GM23338 (cell line): ENCODE data around the gene MED20. TPM values are rescaled to one million over a fixed set of nuclear protein-coding genes. Genes with fewer than 3 reads are reported as not detected.

Source experiments
- ATAC-seq: fragments of 200-7000 bp; cut with Tn5 transposase; 3 replicates; pipeline ENCODE4 v1.9.1; 2020
- DNase-seq: peaks from one replicate; pipeline ENCODE4 v3.0.0-alpha.2; 2015; ENCODE audit warnings: low spot score
- H2AFZ ChIP-seq: fragments of 200-600 bp; sonication (generic); 2 replicates; pipeline ENCODE4 v1.8.0; 2016; ENCODE audit warnings: antibody characterized with exemption, mild to moderate bottlenecking, moderate library complexity
- H3F3A ChIP-seq: fragments of 200-600 bp; sonication (generic); replicated peaks from 2 replicates; pipeline ENCODE4 v1.8.0; 2017; ENCODE audit warnings: antibody characterized with exemption, mixed run types, low read depth
- H3K27ac ChIP-seq: fragments of 200-600 bp; sonication (generic); 2 replicates; pipeline ENCODE4 v1.6.1; 2016; ENCODE audit warnings: low read depth
- H3K27me3 ChIP-seq: fragments of 200-600 bp; sonication (generic); 2 replicates; pipeline ENCODE4 v1.8.0; 2016; ENCODE audit warnings: mild to moderate bottlenecking, mixed run types, moderate library complexity; ENCODE audit not compliant: insufficient read depth
- H3K36me3 ChIP-seq: fragments of 200-600 bp; sonication (generic); 2 replicates; pipeline ENCODE4 v1.8.0; 2016; ENCODE audit warnings: mild to moderate bottlenecking; ENCODE audit not compliant: insufficient read depth
- H3K4me1 ChIP-seq: fragments of 200-600 bp; sonication (generic); 2 replicates; pipeline ENCODE4 v1.8.0; 2016; ENCODE audit warnings: mild to moderate bottlenecking, moderate library complexity; ENCODE audit not compliant: insufficient read depth
- H3K4me2 ChIP-seq: fragments of 200-600 bp; sonication (generic); 2 replicates; pipeline ENCODE4 v1.7.1; 2017; ENCODE audit warnings: mixed run types
- H3K4me3 ChIP-seq: fragments of 200-600 bp; sonication (generic); 2 replicates; pipeline ENCODE4 v1.6.1; 2016; ENCODE audit warnings: mixed run types
- H3K79me2 ChIP-seq: fragments of 200-600 bp; sonication (generic); replicated peaks from 2 replicates; pipeline ENCODE4 v1.8.0; 2017; ENCODE audit warnings: mild to moderate bottlenecking; ENCODE audit not compliant: insufficient read depth
- H3K9me2 ChIP-seq: fragments of 200-600 bp; sonication (generic); 2 replicates; pipeline ENCODE4 v1.8.0; 2017; ENCODE audit not compliant: insufficient read depth
- H4K20me1 ChIP-seq: fragments of 200-600 bp; sonication (generic); replicated peaks from 2 replicates; pipeline ENCODE4 v1.8.0; 2017; ENCODE audit warnings: mild to moderate bottlenecking; ENCODE audit not compliant: insufficient read depth
- H3K27ac Mint-ChIP-seq: 2 replicates; pipeline ENCODE4 v1.8.0; 2020; ENCODE audit warnings: inconsistent platforms, mild to moderate bottlenecking, moderate library complexity, mixed read lengths
- H3K27me3 Mint-ChIP-seq: 3 replicates; pipeline ENCODE4 v1.8.0; 2022; ENCODE audit warnings: low read depth, mild to moderate bottlenecking, moderate library complexity, mixed read lengths, inconsistent platforms; ENCODE audit not compliant: insufficient read depth, poor library complexity
- H3K36me3 Mint-ChIP-seq: 3 replicates; pipeline ENCODE4 v1.8.0; 2021; ENCODE audit warnings: low read depth, mild to moderate bottlenecking, inconsistent platforms, moderate library complexity, mixed read lengths
- H3K4me1 Mint-ChIP-seq: 3 replicates; pipeline ENCODE4 v1.8.0; 2020; ENCODE audit warnings: mild to moderate bottlenecking, inconsistent platforms, mixed read lengths
- H3K4me3 Mint-ChIP-seq: 3 replicates; pipeline ENCODE4 v1.8.0; 2021; ENCODE audit warnings: moderate library complexity, mild to moderate bottlenecking, inconsistent platforms, mixed read lengths
- H3K9me3 Mint-ChIP-seq: 3 replicates; pipeline ENCODE4 v1.8.0; 2020; ENCODE audit warnings: moderate library complexity, mild to moderate bottlenecking, inconsistent platforms, mixed read lengths
- CREB1 ChIP-seq: fragments of 250-450 bp; sonication (Bioruptor Pico); IDR thresholded peaks from 2 replicates; pipeline ENCODE4 v1.5.0; 2020; ENCODE audit warnings: low read depth, mild to moderate bottlenecking, moderate library complexity
- CTCF ChIP-seq, 2 experiments: fragments of 200-600 bp in 1 of 2; sonication (generic) in 1 of 2; conservative IDR thresholded peaks; 2 replicates each; pipeline versions ENCODE4 v1.5.1 to v1.6.1; 2016 to 2017; ENCODE audit warnings: antibody characterized with exemption in 2 of 2, low read depth in 2 of 2, mild to moderate bottlenecking in 2 of 2, moderate library complexity in 1 of 2
- ETS1 ChIP-seq: IDR thresholded peaks from 2 replicates; pipeline ENCODE4 v1.6.1; 2016; ENCODE audit warnings: antibody characterized with exemption
- EZH2 ChIP-seq: fragments of 200-600 bp; sonication (generic); IDR thresholded peaks from one replicate; pipeline ENCODE4 v1.8.0; 2017; ENCODE audit warnings: antibody characterized with exemption, mild to moderate bottlenecking, low read depth; ENCODE audit not compliant: unreplicated experiment
- EZH2phosphoT487 ChIP-seq: fragments of 200-600 bp; sonication (generic); IDR thresholded peaks from one replicate; pipeline ENCODE4 v1.8.1; 2018; ENCODE audit warnings: antibody characterized with exemption; ENCODE audit not compliant: unreplicated experiment
- JUNB ChIP-seq: IDR thresholded peaks from one replicate; pipeline ENCODE4 v1.6.1; 2016; ENCODE audit warnings: antibody characterized with exemption; ENCODE audit not compliant: unreplicated experiment
- NANOG ChIP-seq: IDR thresholded peaks from 2 replicates; pipeline ENCODE4 v1.6.1; 2016; ENCODE audit warnings: antibody characterized with exemption, borderline replicate concordance
- POLR2AphosphoS5 ChIP-seq: IDR thresholded peaks from 2 replicates; pipeline ENCODE4 v1.6.1; 2016; ENCODE audit warnings: antibody characterized with exemption, low read depth
- REST ChIP-seq: IDR thresholded peaks from one replicate; pipeline ENCODE4 v1.6.1; 2018; ENCODE audit warnings: antibody characterized with exemption; ENCODE audit not compliant: unreplicated experiment
- STAT1 ChIP-seq: IDR thresholded peaks from one replicate; pipeline ENCODE4 v1.6.1; 2016; ENCODE audit warnings: antibody characterized with exemption; ENCODE audit not compliant: unreplicated experiment
- ZNF114 ChIP-seq: fragments of 250-450 bp; sonication (Bioruptor Pico); IDR thresholded peaks from 2 replicates; pipeline ENCODE4 v1.5.0; 2020; ENCODE audit warnings: mild to moderate bottlenecking, moderate library complexity
- ZNF331 ChIP-seq: fragments of 250-450 bp; sonication (Bioruptor Pico); IDR thresholded peaks from 2 replicates; pipeline ENCODE4 v1.5.0; 2020; ENCODE audit warnings: low read depth, mild to moderate bottlenecking, moderate library complexity
- polyA plus RNA-seq: library from polyadenylated mRNA; unstranded; fragments of >200 nt; fragmentation: Nextera tagmentation; extraction: Ambion mirVana; gene quantifications from 2 replicates; pipeline ENCODE4 v1.2.1, GENCODE V29; 2016
- total RNA-seq: library from RNA; depleted of rRNA; stranded (reverse); fragments of >200 nt; shearing (Covaris generic); gene quantifications from 2 replicates; pipeline ENCODE4 v1.2.3, GENCODE V29; 2014
- TF ChIP-seq, protein P1 (sequence below): fragments of 250-450 bp; sonication (Bioruptor Pico); IDR thresholded peaks from 2 replicates; pipeline ENCODE4 v1.5.0; 2020; ENCODE audit warnings: mild to moderate bottlenecking, moderate library complexity

The MED20 gene
- total and polyA plus RNA-seq, 2 experiments from 2014 or later: 20.1 to 39.3 TPM

GRCh38 chr6:41966961-41967311 lies 46.0 kb upstream of the MED20 start:
- Histone ChIP-seq H3K9me2 (no peaks in the 10 kb centered on the region), H3K79me2 (no peaks in the 10 kb centered on the region), H3F3A (0 out of 2 replicates have a peak, but pooled peaks cover 2% of the 10 kb centered on the region), H3K4me2 (peak overlapping the region; percentile 44; the same call in 1 of the 2 replicates), H2AFZ (no peak overlapping the region), H4K20me1 (no peaks in the 10 kb centered on the region), H3K4me1 (peaks cover 27% of the 10 kb centered on the region), H3K27me3 (no peaks in the 10 kb centered on the region), H3K27ac (peak overlapping the region; percentile 77), H3K4me3 (no peak overlapping the region), H3K36me3 (no peaks in the 10 kb centered on the region)
- DNase-seq (peak; percentile 88), ATAC-seq (peak; percentile 22)
- peak overlapping the region; percentile 94 for H3K27ac Mint-ChIP-seq
- peaks cover 42% of the 10 kb centered on the region for H3K4me1 Mint-ChIP-seq
- H3K27me3 Mint-ChIP-seq: peaks cover 9% of the 10 kb centered on the region
- no peaks in the 10 kb centered on the region for H3K36me3 Mint-ChIP-seq
- no peak for TF ChIP-seq ETS1
- TF ChIP-seq EZH2phosphoT487: no peak
- TF ChIP-seq EZH2: no peak
- TF ChIP-seq CREB1 (CRISPR knock-in tag): no peak
- TF ChIP-seq ZNF114 (CRISPR knock-in tag): no peak
- TF ChIP-seq, protein P1, sequence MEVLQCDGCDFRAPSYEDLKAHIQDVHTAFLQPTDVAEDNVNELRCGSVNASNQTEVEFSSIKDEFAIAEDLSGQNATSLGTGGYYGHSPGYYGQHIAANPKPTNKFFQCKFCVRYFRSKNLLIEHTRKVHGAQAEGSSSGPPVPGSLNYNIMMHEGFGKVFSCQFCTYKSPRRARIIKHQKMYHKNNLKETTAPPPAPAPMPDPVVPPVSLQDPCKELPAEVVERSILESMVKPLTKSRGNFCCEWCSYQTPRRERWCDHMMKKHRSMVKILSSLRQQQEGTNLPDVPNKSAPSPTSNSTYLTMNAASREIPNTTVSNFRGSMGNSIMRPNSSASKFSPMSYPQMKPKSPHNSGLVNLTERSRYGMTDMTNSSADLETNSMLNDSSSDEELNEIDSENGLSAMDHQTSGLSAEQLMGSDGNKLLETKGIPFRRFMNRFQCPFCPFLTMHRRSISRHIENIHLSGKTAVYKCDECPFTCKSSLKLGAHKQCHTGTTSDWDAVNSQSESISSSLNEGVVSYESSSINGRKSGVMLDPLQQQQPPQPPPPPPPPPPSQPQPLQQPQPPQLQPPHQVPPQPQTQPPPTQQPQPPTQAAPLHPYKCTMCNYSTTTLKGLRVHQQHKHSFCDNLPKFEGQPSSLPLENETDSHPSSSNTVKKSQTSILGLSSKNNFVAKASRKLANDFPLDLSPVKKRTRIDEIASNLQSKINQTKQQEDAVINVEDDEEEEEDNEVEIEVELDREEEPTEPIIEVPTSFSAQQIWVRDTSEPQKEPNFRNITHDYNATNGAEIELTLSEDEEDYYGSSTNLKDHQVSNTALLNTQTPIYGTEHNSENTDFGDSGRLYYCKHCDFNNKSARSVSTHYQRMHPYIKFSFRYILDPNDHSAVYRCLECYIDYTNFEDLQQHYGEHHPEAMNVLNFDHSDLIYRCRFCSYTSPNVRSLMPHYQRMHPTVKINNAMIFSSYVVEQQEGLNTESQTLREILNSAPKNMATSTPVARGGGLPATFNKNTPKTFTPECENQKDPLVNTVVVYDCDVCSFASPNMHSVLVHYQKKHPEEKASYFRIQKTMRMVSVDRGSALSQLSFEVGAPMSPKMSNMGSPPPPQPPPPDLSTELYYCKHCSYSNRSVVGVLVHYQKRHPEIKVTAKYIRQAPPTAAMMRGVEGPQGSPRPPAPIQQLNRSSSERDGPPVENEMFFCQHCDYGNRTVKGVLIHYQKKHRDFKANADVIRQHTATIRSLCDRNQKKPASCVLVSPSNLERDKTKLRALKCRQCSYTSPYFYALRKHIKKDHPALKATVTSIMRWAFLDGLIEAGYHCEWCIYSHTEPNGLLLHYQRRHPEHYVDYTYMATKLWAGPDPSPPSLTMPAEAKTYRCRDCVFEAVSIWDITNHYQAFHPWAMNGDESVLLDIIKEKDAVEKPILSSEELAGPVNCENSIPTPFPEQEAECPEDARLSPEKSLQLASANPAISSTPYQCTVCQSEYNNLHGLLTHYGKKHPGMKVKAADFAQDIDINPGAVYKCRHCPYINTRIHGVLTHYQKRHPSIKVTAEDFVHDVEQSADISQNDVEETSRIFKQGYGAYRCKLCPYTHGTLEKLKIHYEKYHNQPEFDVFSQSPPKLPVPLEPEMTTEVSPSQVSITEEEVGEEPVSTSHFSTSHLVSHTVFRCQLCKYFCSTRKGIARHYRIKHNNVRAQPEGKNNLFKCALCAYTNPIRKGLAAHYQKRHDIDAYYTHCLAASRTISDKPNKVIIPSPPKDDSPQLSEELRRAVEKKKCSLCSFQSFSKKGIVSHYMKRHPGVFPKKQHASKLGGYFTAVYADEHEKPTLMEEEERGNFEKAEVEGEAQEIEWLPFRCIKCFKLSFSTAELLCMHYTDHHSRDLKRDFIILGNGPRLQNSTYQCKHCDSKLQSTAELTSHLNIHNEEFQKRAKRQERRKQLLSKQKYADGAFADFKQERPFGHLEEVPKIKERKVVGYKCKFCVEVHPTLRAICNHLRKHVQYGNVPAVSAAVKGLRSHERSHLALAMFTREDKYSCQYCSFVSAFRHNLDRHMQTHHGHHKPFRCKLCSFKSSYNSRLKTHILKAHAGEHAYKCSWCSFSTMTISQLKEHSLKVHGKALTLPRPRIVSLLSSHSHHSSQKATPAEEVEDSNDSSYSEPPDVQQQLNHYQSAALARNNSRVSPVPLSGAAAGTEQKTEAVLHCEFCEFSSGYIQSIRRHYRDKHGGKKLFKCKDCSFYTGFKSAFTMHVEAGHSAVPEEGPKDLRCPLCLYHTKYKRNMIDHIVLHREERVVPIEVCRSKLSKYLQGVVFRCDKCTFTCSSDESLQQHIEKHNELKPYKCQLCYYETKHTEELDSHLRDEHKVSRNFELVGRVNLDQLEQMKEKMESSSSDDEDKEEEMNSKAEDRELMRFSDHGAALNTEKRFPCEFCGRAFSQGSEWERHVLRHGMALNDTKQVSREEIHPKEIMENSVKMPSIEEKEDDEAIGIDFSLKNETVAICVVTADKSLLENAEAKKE: no peak
- TF ChIP-seq STAT1: no peak
- TF ChIP-seq NANOG: no peak
- TF ChIP-seq REST: no peak
- TF ChIP-seq JUNB: no peak
- no peak for TF ChIP-seq POLR2AphosphoS5
- no peak for TF ChIP-seq ZNF331
- TF ChIP-seq CTCF (conservative IDR thresholded peaks at IDR 0.05; ENCODE audit: low read depth in 2 of 2): no peak
- no peaks in the 10 kb centered on the region; the same call in 2 of the 3 replicates for H3K9me3 Mint-ChIP-seq
- peak overlapping the region; percentile 24; the same call in 1 of the 3 replicates for H3K4me3 Mint-ChIP-seq
